HepG2 (cell line): Measurements from ENCODE around the gene DNM3. TPM values are rescaled to one million over a fixed set of nuclear protein-coding genes. Genes with fewer than 3 reads are reported as not detected.

Experiments used
- ATAC-seq: fragments of 200-7000 bp; cut with Tn5 transposase; 3 replicates; pipeline ENCODE4 v1.9.1; 2020; ENCODE audit warnings: mild to moderate bottlenecking, moderate library complexity
- BruUV-seq: library from RNA; stranded (reverse); fragments of 400-500 nt; replicated peaks from 2 replicates; lab custom pipeline; 2021; lab: Mats Ljungman, UMichigan
- CTCF ChIA-PET: fragments of 300-600 bp; formaldehyde crosslinking; extraction: SDS; loops from one replicate; lab custom pipeline; 2021; ENCODE audit warnings: low total read pairs, inconsistent platforms, low intra/inter-chr PET ratio; lab: Yijun Ruan, JAX
- POLR2A ChIA-PET: fragments of 350-600 bp; sonication (Branson Sonifier 250); formaldehyde crosslinking; loops from one replicate; lab custom pipeline; 2020; ENCODE audit warnings: antibody characterized with exemption, inconsistent platforms; lab: Yijun Ruan, JAX
- DNase-seq: peaks from one replicate; pipeline ENCODE4 v3.0.0-alpha.2; 2015; ENCODE audit warnings: low spot score
- FAIRE-seq: peaks from 3 replicates; lab custom pipeline; 2011; peaks lifted over from hg19 to GRCh38; lab: Jason Lieb, UNC
- H2AFZ ChIP-seq: one replicate; pipeline ENCODE4 v1.6.1; 2011; ENCODE audit warnings: low read length, inconsistent platforms
- H3K27ac ChIP-seq: fragments of 300-600 bp; 3 replicates; pipeline ENCODE4 v1.8.0; 2011; ENCODE audit warnings: mixed run types, mild to moderate bottlenecking, mixed read lengths, low read length, inconsistent platforms; ENCODE audit not compliant: insufficient read depth; ENCODE audit errors: extremely low read length
- H3K27me3 ChIP-seq, 2 experiments: fragments of 200-600 bp in 1 of 2; 2 replicates in 1 of 2; 3 replicates in 1 of 2; pipeline versions ENCODE4 v1.6.0 to v1.8.0; 2011; ENCODE audit warnings: low read length in 2 of 2, mild to moderate bottlenecking in 2 of 2, moderate library complexity in 2 of 2, inconsistent platforms in 1 of 2; ENCODE audit not compliant: insufficient read depth in 2 of 2, control insufficient read depth in 1 of 2
- H3K36me3 ChIP-seq, 2 experiments: fragments of 200-600 bp in 1 of 2; replicated peaks in 1 of 2; 2 replicates in 1 of 2; 3 replicates in 1 of 2; pipeline versions ENCODE4 v1.5.1 to v1.8.0; 2011; ENCODE audit warnings: low read length in 2 of 2, inconsistent platforms in 1 of 2; ENCODE audit not compliant: insufficient read depth in 2 of 2, control insufficient read depth in 1 of 2
- H3K4me1 ChIP-seq: 2 replicates; pipeline ENCODE4 v1.5.1; 2012; ENCODE audit warnings: low read length, inconsistent platforms; ENCODE audit not compliant: insufficient read depth
- H3K4me2 ChIP-seq: 2 replicates; pipeline ENCODE4 v1.6.0; 2011; ENCODE audit warnings: low read depth, low read length, inconsistent platforms
- H3K4me3 ChIP-seq, 3 experiments: fragments of 200-600 bp in 1 of 3; sonication (generic), shearing (Covaris generic) in 1 of 3; replicated peaks in 1 of 3; 2 replicates each; pipeline ENCODE4 v1.5.1; 2011 to 2016; ENCODE audit warnings: low read length in 3 of 3, inconsistent platforms in 2 of 3, low read depth in 2 of 3, mild to moderate bottlenecking in 2 of 3, control low read depth in 1 of 3, mixed read lengths in 1 of 3; ENCODE audit not compliant: insufficient read depth in 1 of 3
- H3K79me2 ChIP-seq: one replicate; pipeline ENCODE4 v1.6.1; 2011; ENCODE audit warnings: low read length, inconsistent platforms; ENCODE audit not compliant: insufficient read depth
- H3K9ac ChIP-seq: 2 replicates; pipeline ENCODE4 v1.6.0; 2011; ENCODE audit warnings: mild to moderate bottlenecking, low read depth, low read length, inconsistent platforms; ENCODE audit not compliant: insufficient read depth
- H3K9me3 ChIP-seq: 2 replicates; pipeline ENCODE4 v1.5.1; 2012; ENCODE audit warnings: mild to moderate bottlenecking, low read length
- H4K20me1 ChIP-seq: 2 replicates; pipeline ENCODE4 v1.6.0; 2011; ENCODE audit warnings: inconsistent platforms, mild to moderate bottlenecking, low read length, moderate library complexity; ENCODE audit not compliant: insufficient read depth
- FOXA3 ChIP-seq: IDR thresholded peaks from 2 replicates; pipeline ENCODE4 v1.6.1; 2016; ENCODE audit warnings: missing genetic modification reagents, missing compliant biosample characterization
- GATAD2A ChIP-seq: IDR thresholded peaks from 2 replicates; pipeline ENCODE4 v1.6.1; 2016
- HIVEP1 ChIP-seq: sonication (generic); formaldehyde crosslinking; IDR thresholded peaks from 2 replicates; pipeline ENCODE4 v1.4.0; 2020; ENCODE audit warnings: mild to moderate bottlenecking, missing genetic modification reagents
- JUN ChIP-seq: sonication (generic); formaldehyde crosslinking; IDR thresholded peaks from 2 replicates; pipeline ENCODE4 v1.4.0; 2020; ENCODE audit warnings: mild to moderate bottlenecking, missing genetic modification reagents
- KLF13 ChIP-seq: sonication (generic); formaldehyde crosslinking; IDR thresholded peaks from 2 replicates; pipeline ENCODE4 v1.4.0; 2020; ENCODE audit warnings: mild to moderate bottlenecking, missing genetic modification reagents
- MEIS1 ChIP-seq: sonication (generic); formaldehyde crosslinking; IDR thresholded peaks from 2 replicates; pipeline ENCODE4 v1.9.0; 2021; ENCODE audit warnings: mild to moderate bottlenecking, missing genetic modification reagents, moderate library complexity, borderline replicate concordance
- ONECUT2 ChIP-seq: sonication (generic); formaldehyde crosslinking; IDR thresholded peaks from 2 replicates; pipeline ENCODE4 v1.4.0; 2020; ENCODE audit warnings: missing genetic modification reagents
- RARG ChIP-seq: sonication (generic); formaldehyde crosslinking; IDR thresholded peaks from 2 replicates; pipeline ENCODE4 v1.4.0; 2020; ENCODE audit warnings: low read depth, mild to moderate bottlenecking, missing genetic modification reagents
- RCOR2 ChIP-seq: IDR thresholded peaks from 2 replicates; pipeline ENCODE4 v1.6.1; 2016; ENCODE audit warnings: missing biosample characterization, missing genetic modification reagents
- TSC22D2 ChIP-seq: sonication (generic); formaldehyde crosslinking; IDR thresholded peaks from 2 replicates; pipeline ENCODE4 v1.5.1; 2020; ENCODE audit warnings: missing genetic modification reagents, mild to moderate bottlenecking, borderline replicate concordance
- YEATS4 ChIP-seq: sonication (generic); formaldehyde crosslinking; IDR thresholded peaks from 2 replicates; pipeline ENCODE4 v1.4.0; 2020; ENCODE audit warnings: missing genetic modification reagents, borderline replicate concordance
- ZNF230 ChIP-seq: sonication (generic); formaldehyde crosslinking; IDR thresholded peaks from 2 replicates; pipeline ENCODE4 v1.4.0; 2020; ENCODE audit warnings: mild to moderate bottlenecking, missing genetic modification reagents
- ZNF274 ChIP-seq: sonication (generic); formaldehyde crosslinking; IDR thresholded peaks from 2 replicates; pipeline ENCODE4 v1.5.1; 2020; ENCODE audit warnings: mild to moderate bottlenecking, missing genetic modification reagents
- ZNF33A ChIP-seq: sonication (generic); formaldehyde crosslinking; IDR thresholded peaks from 2 replicates; pipeline ENCODE4 v1.5.1; 2020; ENCODE audit warnings: missing genetic modification reagents, mild to moderate bottlenecking, moderate library complexity, borderline replicate concordance
- ZNF564 ChIP-seq: sonication (generic); formaldehyde crosslinking; IDR thresholded peaks from 2 replicates; pipeline ENCODE4 v1.8.1; 2023; ENCODE audit warnings: mild to moderate bottlenecking, missing genetic modification reagents
- ZNF629 ChIP-seq: sonication (generic); formaldehyde crosslinking; conservative IDR thresholded peaks from 2 replicates; pipeline ENCODE4 v1.5.0; 2020; ENCODE audit warnings: missing genetic modification reagents
- ZNF878 ChIP-seq: sonication (generic); formaldehyde crosslinking; IDR thresholded peaks from 2 replicates; pipeline ENCODE4 v1.8.1; 2023; ENCODE audit warnings: mild to moderate bottlenecking, missing genetic modification reagents, moderate library complexity
- WGBS: methylation state at CpG from one replicate; pipeline ENCODE4 v1.1.6; 2017; ENCODE audit warnings: low lambda C conversion rate; 5-methylcytosine and 5-hydroxymethylcytosine counted together
- in situ Hi-C: cut with HindIII; loops from 2 replicates; pipeline ENCODE4 v1.10.0; 2017; ENCODE audit warnings: low pct_unique_long_range_greater_than_20kb; ENCODE audit not compliant: extremely low pct_ligation_motif_present
- intact Hi-C: fragments of 100-400 bp; cut with micrococcal nuclease; formaldehyde crosslinking; loops from one replicate; pipeline ENCODE4 v1.10.0; 2022; ENCODE audit not compliant: unreplicated experiment
- polyA plus RNA-seq, 8 experiments: library from polyadenylated mRNA; depleted of rRNA in 3 of 8; stranded (reverse) in 7 of 8; unstranded in 1 of 8; fragments of >200 nt; fragmentation: Illumina TruSeq in 4 of 8; extraction: Trizol in 4 of 8; gene quantifications; 2 replicates each; pipeline versions ENCODE4 v1.2.1 to v1.2.3, GENCODE V29; 2011 to 2016; ENCODE audit warnings: low read depth in 4 of 8, missing spikeins in 1 of 8, mixed read lengths in 1 of 8; ENCODE audit not compliant: insufficient read depth in 1 of 8
- total RNA-seq, 5 experiments: library from RNA; depleted of rRNA; stranded (reverse); fragments of >200 nt; fragmentation: Illumina TruSeq; extraction: Trizol; gene quantifications; 2 replicates each; pipeline ENCODE4 v1.2.3, GENCODE V29; 2016; ENCODE audit warnings: low read depth in 1 of 5
- TF ChIP-seq, protein P1 (sequence below): IDR thresholded peaks from 2 replicates; pipeline ENCODE4 v1.6.1; 2018; ENCODE audit warnings: missing genetic modification reagents
- TF ChIP-seq, protein P2 (sequence below): sonication (generic); formaldehyde crosslinking; IDR thresholded peaks from 2 replicates; pipeline ENCODE4 v1.8.0; 2022; ENCODE audit warnings: missing genetic modification reagents, mild to moderate bottlenecking, inconsistent platforms, borderline replicate concordance
- TF ChIP-seq, protein P3 (sequence below): sonication (generic); formaldehyde crosslinking; IDR thresholded peaks from 2 replicates; pipeline ENCODE4 v1.5.0; 2020; ENCODE audit warnings: mild to moderate bottlenecking, low read depth, missing genetic modification reagents, borderline replicate concordance
- TF ChIP-seq, protein P4 (sequence below): sonication (generic); formaldehyde crosslinking; IDR thresholded peaks from 2 replicates; pipeline ENCODE4 v1.5.0; 2020; ENCODE audit warnings: mild to moderate bottlenecking, missing genetic modification reagents

Gene DNM3
- total and polyA plus RNA-seq, 2 of the 13 experiments (the other 11 are each of a cell fraction or from before 2014, with no cell fraction given) = 0.05 TPM; not detected in 1

DNA sequence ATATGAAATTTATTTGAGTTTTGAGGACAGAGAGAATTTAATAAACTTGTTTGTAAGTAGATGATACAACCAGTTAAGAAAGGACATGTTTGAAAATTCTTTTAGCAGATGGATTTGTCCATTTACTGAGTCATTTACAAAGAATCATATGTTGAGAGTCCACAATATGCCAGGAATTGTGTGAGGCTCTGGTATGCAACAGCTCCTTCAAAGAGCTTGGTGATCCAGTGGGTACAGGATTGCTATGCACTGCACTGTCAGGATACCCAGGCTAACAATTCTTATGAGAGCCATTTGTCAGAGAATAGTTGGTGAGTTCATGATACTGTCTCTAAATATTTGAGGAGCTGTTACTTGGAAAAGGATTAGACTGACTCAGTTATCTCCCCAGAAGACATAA lies 11.0 kb downstream of the DNM3 start (continued):
- no peak for TF ChIP-seq TSC22D2 (CRISPR knock-in tag)
- no peak for TF ChIP-seq JUN (CRISPR knock-in tag)
- TF ChIP-seq, protein P1, sequence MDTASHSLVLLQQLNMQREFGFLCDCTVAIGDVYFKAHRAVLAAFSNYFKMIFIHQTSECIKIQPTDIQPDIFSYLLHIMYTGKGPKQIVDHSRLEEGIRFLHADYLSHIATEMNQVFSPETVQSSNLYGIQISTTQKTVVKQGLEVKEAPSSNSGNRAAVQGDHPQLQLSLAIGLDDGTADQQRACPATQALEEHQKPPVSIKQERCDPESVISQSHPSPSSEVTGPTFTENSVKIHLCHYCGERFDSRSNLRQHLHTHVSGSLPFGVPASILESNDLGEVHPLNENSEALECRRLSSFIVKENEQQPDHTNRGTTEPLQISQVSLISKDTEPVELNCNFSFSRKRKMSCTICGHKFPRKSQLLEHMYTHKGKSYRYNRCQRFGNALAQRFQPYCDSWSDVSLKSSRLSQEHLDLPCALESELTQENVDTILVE (CRISPR knock-in tag) = no peak
- TF ChIP-seq, protein P2, sequence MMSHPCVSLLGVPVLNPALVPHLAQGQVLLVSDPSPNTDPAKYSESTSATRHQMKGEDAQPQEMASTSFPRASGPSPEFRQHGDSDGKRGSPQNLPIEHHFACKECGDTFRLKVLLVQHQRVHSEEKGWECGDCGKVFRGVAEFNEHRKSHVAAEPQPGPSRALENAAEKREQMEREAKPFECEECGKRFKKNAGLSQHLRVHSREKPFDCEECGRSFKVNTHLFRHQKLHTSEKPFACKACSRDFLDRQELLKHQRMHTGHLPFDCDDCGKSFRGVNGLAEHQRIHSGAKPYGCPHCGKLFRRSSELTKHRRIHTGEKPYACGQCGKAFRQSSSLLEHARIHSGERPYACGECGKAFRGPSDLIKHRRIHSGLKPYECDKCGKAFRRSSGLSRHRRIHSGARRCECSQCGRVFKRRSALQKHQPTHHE (CRISPR knock-in tag) = no peak
- TF ChIP-seq ZNF629 = no peak
- no peak for TF ChIP-seq ZNF878 (CRISPR knock-in tag)
- no peak for TF ChIP-seq KLF13 (CRISPR knock-in tag)
- TF ChIP-seq, protein P3, sequence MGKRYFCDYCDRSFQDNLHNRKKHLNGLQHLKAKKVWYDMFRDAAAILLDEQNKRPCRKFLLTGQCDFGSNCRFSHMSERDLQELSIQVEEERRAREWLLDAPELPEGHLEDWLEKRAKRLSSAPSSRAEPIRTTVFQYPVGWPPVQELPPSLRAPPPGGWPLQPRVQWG (CRISPR knock-in tag) = no peak
- TF ChIP-seq YEATS4 = no peak
- no peak for TF ChIP-seq RCOR2 (CRISPR knock-in tag)
- TF ChIP-seq FOXA3 (CRISPR knock-in tag) = no peak
- TF ChIP-seq MEIS1 (CRISPR knock-in tag) = no peak

DNA sequence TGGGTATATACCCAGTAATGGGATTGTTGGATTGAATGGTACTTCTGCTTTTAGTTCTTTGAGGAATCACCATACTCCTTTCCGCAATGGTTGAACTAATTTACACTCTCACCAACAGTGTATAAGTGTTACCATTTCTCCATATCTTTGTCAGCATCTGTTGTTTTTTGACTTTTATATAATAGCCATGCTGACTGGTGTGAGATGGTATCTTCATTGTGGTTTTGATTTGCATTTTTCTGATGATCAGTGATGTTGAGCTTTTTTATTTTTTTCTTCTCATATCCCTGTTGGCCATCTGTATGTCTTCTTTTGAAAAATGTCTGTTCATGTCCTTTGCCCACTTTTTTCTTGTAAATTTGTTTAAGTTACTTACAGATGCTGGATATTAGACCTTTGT lies 14.1 kb downstream of the DNM3 start:
- Histone ChIP-seq H3K4me2 (no peak overlapping the region), H3K27me3 (no peaks in the 10 kb centered on the region), H3K4me3 (no peak overlapping the region), H4K20me1 (no peaks in the 10 kb centered on the region), H3K4me1 (peaks cover 6% of the 10 kb centered on the region), H2AFZ (no peak overlapping the region), H3K9ac (no peak overlapping the region), H3K27ac (no peak overlapping the region), H3K9me3 (no peaks in the 10 kb centered on the region), H3K79me2 (no peaks in the 10 kb centered on the region), H3K36me3 (no peaks in the 10 kb centered on the region)
- 86% methylated on average over 1 of the region's 1 CpG for WGBS
- in situ Hi-C loops (no loop called here), intact Hi-C loops (no loop called here)
- DNase-seq (no peak), ATAC-seq (no peak), FAIRE-seq (no peak)
- ChIA-PET CTCF (no interaction called here), POLR2A (no interaction called here)
- BruUV-seq = no TSS peak
- TF ChIP-seq HIVEP1 (CRISPR knock-in tag) (no peak), ZNF230 (CRISPR knock-in tag) (no peak), GATAD2A (no peak), ZNF274 (CRISPR knock-in tag) (no peak), ONECUT2 (CRISPR knock-in tag) (no peak), ZNF33A (no peak), ZNF564 (no peak), RARG (CRISPR knock-in tag) (no peak)
- TF ChIP-seq, protein P4, sequence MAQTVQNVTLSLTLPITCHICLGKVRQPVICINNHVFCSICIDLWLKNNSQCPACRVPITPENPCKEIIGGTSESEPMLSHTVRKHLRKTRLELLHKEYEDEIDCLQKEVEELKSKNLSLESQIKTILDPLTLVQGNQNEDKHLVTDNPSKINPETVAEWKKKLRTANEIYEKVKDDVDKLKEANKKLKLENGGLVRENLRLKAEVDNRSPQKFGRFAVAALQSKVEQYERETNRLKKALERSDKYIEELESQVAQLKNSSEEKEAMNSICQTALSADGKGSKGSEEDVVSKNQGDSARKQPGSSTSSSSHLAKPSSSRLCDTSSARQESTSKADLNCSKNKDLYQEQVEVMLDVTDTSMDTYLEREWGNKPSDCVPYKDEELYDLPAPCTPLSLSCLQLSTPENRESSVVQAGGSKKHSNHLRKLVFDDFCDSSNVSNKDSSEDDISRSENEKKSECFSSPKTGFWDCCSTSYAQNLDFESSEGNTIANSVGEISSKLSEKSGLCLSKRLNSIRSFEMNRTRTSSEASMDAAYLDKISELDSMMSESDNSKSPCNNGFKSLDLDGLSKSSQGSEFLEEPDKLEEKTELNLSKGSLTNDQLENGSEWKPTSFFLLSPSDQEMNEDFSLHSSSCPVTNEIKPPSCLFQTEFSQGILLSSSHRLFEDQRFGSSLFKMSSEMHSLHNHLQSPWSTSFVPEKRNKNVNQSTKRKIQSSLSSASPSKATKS = no peak
